ENCODE data around the gene ADNP. TPM values are rescaled to one million over a fixed set of nuclear protein-coding genes. Genes with fewer than 3 reads are reported as not detected.

ADNP gene
- total and polyA plus RNA-seq, 10 of the 15 experiments (the other 5 are each of a cell fraction or from before 2014, with no cell fraction given), result 23.0 to 74.4 (median 34.9) TPM

- ChIA-PET RAD21 (ENCODE audit: unreplicated experiment) (no interaction called here), CTCF (interaction anchor here (1.0 kb wide), 1 partner anchor 66 kb away, joined by 3 read pairs; the partner anchor contains the start of gene ADNP), POLR2A (no interaction called here), SMC1A (ENCODE audit: uncharacterized antibody, unreplicated experiment) (interaction anchor here (0.8 kb wide), 1 partner anchor 71 kb away, joined by 5 read pairs; the partner anchor contains the start of gene BCAS4)
- FAIRE-seq (no peak), DNase-seq (ENCODE audit: low read depth, low spot score) (no peak), ATAC-seq (no peak)
- Histone ChIP-seq H3K79me2 (ENCODE audit: control insufficient read depth, insufficient read depth, low read length) (no peaks in the 10 kb centered on the region; the same call in 1 of the 2 replicates), H3K9me3 (replicated peaks; ENCODE audit: control insufficient read depth, insufficient read depth, low read length) (no peaks in the 10 kb centered on the region), H3K27me3 (replicated peaks in 1 of 2; ENCODE audit: control insufficient read depth in 2 of 2, insufficient read depth in 2 of 2, low read length in 1 of 2) (no peaks in the 10 kb centered on the region), H3K36me3 (ENCODE audit: control insufficient read depth in 2 of 2, insufficient read depth in 2 of 2, low read length in 1 of 2) (peaks cover 0 to 2% of the 10 kb centered on the region in 2 experiments; a peak in 1 of 4 replicates), H3K9ac (ENCODE audit: control insufficient read depth, insufficient read depth, low read length) (no peak overlapping the region), H3K4me1 (ENCODE audit: control insufficient read depth, insufficient read depth, low read length) (no peaks in the 10 kb centered on the region), H3K4me3 (no peak overlapping the region), H4K20me1 (ENCODE audit: control insufficient read depth, insufficient read depth) (no peaks in the 10 kb centered on the region), H3K4me2 (ENCODE audit: control insufficient read depth, insufficient read depth) (no peak overlapping the region), H3K27ac (ENCODE audit: control insufficient read depth, insufficient read depth) (no peak overlapping the region), H2AFZ (ENCODE audit: control insufficient read depth, low read depth, low read length) (no peak overlapping the region)
- in situ Hi-C loops (cut with MboI) (no loop called here), intact Hi-C loops (cut with micrococcal nuclease; ENCODE audit: unreplicated experiment) (no loop called here)
- no TSS peak for BruUV-seq (replicated peaks)
- no peak for TF ChIP-seq CREB1 (IDR thresholded peaks at IDR 0.05; ENCODE audit: low read depth)
- TF ChIP-seq IKZF2 (IDR thresholded peaks at IDR 0.05), result no peak
- TF ChIP-seq ZNF384 (IDR thresholded peaks at IDR 0.05; ENCODE audit: borderline replicate concordance, low read depth, low read length), result no peak
- no peak for TF ChIP-seq SUZ12 (IDR thresholded peaks at IDR 0.05; ENCODE audit: unreplicated experiment)
- no peak for TF ChIP-seq YBX1 (IDR thresholded peaks at IDR 0.05)
- TF ChIP-seq BCL3 (IDR thresholded peaks at IDR 0.05; ENCODE audit: borderline replicate concordance, insufficient read depth, low read depth, low read length, poor library complexity, severe bottlenecking), result no peak
- TF ChIP-seq, protein P1, sequence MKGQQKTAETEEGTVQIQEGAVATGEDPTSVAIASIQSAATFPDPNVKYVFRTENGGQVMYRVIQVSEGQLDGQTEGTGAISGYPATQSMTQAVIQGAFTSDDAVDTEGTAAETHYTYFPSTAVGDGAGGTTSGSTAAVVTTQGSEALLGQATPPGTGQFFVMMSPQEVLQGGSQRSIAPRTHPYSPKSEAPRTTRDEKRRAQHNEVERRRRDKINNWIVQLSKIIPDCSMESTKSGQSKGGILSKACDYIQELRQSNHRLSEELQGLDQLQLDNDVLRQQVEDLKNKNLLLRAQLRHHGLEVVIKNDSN (IDR thresholded peaks at IDR 0.05; ENCODE audit: borderline replicate concordance, extremely low read length, insufficient read depth, low read depth, low read length), result no peak
- TF ChIP-seq NFXL1 (IDR thresholded peaks at IDR 0.05; ENCODE audit: borderline replicate concordance), result no peak
- TF ChIP-seq, protein P2, sequence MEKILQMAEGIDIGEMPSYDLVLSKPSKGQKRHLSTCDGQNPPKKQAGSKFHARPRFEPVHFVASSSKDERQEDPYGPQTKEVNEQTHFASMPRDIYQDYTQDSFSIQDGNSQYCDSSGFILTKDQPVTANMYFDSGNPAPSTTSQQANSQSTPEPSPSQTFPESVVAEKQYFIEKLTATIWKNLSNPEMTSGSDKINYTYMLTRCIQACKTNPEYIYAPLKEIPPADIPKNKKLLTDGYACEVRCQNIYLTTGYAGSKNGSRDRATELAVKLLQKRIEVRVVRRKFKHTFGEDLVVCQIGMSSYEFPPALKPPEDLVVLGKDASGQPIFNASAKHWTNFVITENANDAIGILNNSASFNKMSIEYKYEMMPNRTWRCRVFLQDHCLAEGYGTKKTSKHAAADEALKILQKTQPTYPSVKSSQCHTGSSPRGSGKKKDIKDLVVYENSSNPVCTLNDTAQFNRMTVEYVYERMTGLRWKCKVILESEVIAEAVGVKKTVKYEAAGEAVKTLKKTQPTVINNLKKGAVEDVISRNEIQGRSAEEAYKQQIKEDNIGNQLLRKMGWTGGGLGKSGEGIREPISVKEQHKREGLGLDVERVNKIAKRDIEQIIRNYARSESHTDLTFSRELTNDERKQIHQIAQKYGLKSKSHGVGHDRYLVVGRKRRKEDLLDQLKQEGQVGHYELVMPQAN (conservative IDR thresholded peaks at IDR 0.05), result no peak
- WGBS (ENCODE audit: insufficient coverage, insufficient replicate concordance, low lambda C conversion rate, missing lambda C conversion rate), result 83% methylated on average over 7 of the region's 7 CpGs
Observed at GRCh38 chr20:50865591-50865990, 65.6 kb downstream of the ADNP start.

Measured in GM12878 (cell line).